H1 (cell line): ENCODE measurements around the gene KLHL29. TPM values are rescaled to one million over a fixed set of nuclear protein-coding genes. Genes with fewer than 3 reads are reported as not detected.

Source experiments
- CHD7 ChIP-seq: fragments of 300-600 bp; sonication (generic); IDR thresholded peaks from 2 replicates; pipeline ENCODE4 v1.7.1; 2012; ENCODE audit warnings: low read length, moderate library complexity, mild to moderate bottlenecking, inconsistent platforms; ENCODE audit not compliant: insufficient replicate concordance
- JUN ChIP-seq: IDR thresholded peaks from 2 replicates; pipeline ENCODE4 v1.6.1; 2011; ENCODE audit warnings: low read depth, mild to moderate bottlenecking, improper control_type of control experiment, low read length
- PHF8 ChIP-seq: fragments of 200-600 bp; sonication (generic); conservative IDR thresholded peaks from 2 replicates; pipeline ENCODE4 v1.7.1; 2012; ENCODE audit warnings: low read depth, mild to moderate bottlenecking, inconsistent platforms, low read length, moderate library complexity
- TBP ChIP-seq: IDR thresholded peaks from 2 replicates; pipeline ENCODE4 v1.6.1; 2011; ENCODE audit warnings: low read depth, low read length, improper control_type of control experiment
- polyA plus RNA-seq, 7 experiments: library from polyadenylated mRNA; depleted of rRNA in 3 of 7; stranded (reverse) in 5 of 7; unstranded in 2 of 7; fragments of >200 nt in 5 of 7; fragments of 200-250 nt in 2 of 7; gene quantifications; 1 replicate in 5 of 7; 2 replicates in 1 of 7; 4 replicates in 1 of 7; pipeline versions ENCODE4 v1.2.1 to v1.2.3, GENCODE V29; 2011 to 2013; ENCODE audit warnings: missing spikeins in 2 of 7, mixed read lengths in 2 of 7
- total RNA-seq: library from RNA; stranded (reverse); fragmentation: NEBNext Ultra II Directional; extraction: Animal tissue kit (Norgen Biotek cat#: 25700); gene quantifications from 2 replicates; pipeline ENCODE4 v1.2.1, GENCODE V29; 2021

The KLHL29 gene
- total and polyA plus RNA-seq, 2 of the 8 experiments (the other 6 are each of a cell fraction or from before 2014, with no cell fraction given): 1.1 to 4.7 TPM

DNA sequence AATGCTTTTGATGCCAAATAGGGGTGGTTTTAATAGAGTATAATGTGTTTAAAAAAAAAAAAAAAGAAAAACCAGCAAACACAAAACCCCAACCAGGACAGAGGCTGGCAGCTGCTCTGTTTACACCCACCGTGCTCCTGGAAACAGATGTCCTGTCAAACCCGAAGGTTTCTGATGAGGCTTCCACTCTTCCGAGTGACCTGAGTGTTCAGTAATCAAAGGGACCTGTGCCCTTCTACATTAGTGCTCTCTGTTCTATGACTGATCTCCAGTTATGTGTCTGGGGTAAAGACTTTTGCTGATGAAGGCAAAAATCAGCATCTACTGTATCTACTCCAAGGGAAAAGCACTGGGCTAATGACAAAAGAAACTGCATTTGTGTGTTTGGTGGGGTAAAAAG is 3.5 kb upstream of the KLHL29 start (continued):
- TF ChIP-seq CHD7 (no peak), TBP (no peak), PHF8 (no peak), JUN (no peak)
